MM.1S (cell line): ENCODE measurements around the gene ACBD4.

Experiments used
- EZH2 ChIP-seq: fragments of 300-600 bp; sonication (generic); optimal IDR thresholded peaks from 2 replicates; pipeline ENCODE3; 2017; ENCODE audit warnings: low read depth, mild to moderate bottlenecking, antibody characterized with exemption, low read length, mixed read lengths
- TF ChIP-seq, protein P1 (sequence below): fragments of 300-600 bp; sonication (generic); IDR thresholded peaks from 2 replicates; pipeline ENCODE4 v1.5.1; 2016; ENCODE audit warnings: antibody characterized with exemption, low read length, mixed read lengths

DNA sequence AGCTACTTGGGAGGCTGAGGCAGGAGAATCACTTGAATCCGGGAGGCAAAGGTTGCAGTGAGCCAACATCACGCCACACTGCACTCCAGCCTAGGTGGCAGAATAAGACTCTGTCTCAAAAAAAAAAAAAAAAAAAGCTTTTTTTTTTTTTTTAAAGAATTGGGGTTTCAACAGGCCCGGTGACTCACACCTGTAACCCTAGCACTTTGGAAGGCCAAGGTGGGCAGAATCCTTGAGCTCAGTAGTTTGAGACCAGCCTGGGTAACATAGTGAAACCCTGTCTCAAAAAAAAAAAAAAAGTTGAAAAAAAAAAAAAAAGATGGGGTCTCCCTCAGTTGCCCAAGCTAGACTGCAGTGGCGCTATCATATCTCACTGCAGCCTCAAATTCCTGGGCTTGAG, 19.5 kb downstream of the ACBD4 start:
- TF ChIP-seq, protein P1, sequence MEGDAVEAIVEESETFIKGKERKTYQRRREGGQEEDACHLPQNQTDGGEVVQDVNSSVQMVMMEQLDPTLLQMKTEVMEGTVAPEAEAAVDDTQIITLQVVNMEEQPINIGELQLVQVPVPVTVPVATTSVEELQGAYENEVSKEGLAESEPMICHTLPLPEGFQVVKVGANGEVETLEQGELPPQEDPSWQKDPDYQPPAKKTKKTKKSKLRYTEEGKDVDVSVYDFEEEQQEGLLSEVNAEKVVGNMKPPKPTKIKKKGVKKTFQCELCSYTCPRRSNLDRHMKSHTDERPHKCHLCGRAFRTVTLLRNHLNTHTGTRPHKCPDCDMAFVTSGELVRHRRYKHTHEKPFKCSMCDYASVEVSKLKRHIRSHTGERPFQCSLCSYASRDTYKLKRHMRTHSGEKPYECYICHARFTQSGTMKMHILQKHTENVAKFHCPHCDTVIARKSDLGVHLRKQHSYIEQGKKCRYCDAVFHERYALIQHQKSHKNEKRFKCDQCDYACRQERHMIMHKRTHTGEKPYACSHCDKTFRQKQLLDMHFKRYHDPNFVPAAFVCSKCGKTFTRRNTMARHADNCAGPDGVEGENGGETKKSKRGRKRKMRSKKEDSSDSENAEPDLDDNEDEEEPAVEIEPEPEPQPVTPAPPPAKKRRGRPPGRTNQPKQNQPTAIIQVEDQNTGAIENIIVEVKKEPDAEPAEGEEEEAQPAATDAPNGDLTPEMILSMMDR = no peak
- no peak for TF ChIP-seq EZH2
